Adrenal gland (tissue), 5 donors: ENCODE data around the gene NAA10.

Experiments used
- POLR2A ChIP-seq, 2 donors: fragments of 450-650 bp; IDR thresholded peaks; one replicate each; pipeline ENCODE4 v1.6.1; 2017; ENCODE audit warnings: antibody characterized with exemption in 2 of 2, mild to moderate bottlenecking in 2 of 2, moderate library complexity in 1 of 2
- TF ChIP-seq, protein P1 (sequence below), 6 experiments: fragments of 450-650 bp in 4 of 6; fragments of 200-600 bp in 2 of 6; sonication (generic) in 1 of 6; IDR thresholded peaks; 1 replicate in 5 of 6; 2 replicates in 1 of 6; pipeline versions ENCODE4 v1.5.1 to v1.8.0; 2016 to 2021; ENCODE audit warnings: antibody characterized with exemption in 6 of 6, mild to moderate bottlenecking in 2 of 6, moderate library complexity in 1 of 6
- donor health status: DM: no; HTN: no; CAD: no.

DNA sequence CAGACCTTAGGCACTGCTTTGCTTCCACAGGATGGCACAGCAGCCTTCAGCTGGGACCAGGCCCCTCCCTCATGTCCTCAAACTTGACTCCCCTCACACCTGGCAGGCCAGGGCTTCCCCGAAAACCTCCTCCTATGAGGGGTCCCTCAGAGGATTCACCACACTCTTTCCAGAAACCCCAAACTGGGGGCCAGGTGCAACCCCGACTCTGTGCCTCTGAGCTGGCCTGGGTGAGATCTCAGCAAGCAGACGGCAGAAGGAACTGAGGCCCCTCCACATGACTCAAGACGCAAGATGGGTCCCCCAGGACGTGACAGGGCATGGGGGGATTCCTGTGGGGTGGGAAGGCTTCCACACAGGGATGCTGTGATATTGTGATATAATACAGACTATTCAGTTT lies 30.6 kb upstream of the NAA10 start:
- TF ChIP-seq, protein P1, sequence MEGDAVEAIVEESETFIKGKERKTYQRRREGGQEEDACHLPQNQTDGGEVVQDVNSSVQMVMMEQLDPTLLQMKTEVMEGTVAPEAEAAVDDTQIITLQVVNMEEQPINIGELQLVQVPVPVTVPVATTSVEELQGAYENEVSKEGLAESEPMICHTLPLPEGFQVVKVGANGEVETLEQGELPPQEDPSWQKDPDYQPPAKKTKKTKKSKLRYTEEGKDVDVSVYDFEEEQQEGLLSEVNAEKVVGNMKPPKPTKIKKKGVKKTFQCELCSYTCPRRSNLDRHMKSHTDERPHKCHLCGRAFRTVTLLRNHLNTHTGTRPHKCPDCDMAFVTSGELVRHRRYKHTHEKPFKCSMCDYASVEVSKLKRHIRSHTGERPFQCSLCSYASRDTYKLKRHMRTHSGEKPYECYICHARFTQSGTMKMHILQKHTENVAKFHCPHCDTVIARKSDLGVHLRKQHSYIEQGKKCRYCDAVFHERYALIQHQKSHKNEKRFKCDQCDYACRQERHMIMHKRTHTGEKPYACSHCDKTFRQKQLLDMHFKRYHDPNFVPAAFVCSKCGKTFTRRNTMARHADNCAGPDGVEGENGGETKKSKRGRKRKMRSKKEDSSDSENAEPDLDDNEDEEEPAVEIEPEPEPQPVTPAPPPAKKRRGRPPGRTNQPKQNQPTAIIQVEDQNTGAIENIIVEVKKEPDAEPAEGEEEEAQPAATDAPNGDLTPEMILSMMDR (IDR thresholded peaks at IDR 0.05), result no peak
- TF ChIP-seq POLR2A (IDR thresholded peaks at IDR 0.05), result no peak
